HL-60 (cell line): Measurements from ENCODE around the gene FBXW4.

Experiments used
- DNase-seq, 2 experiments: peaks; one replicate each; pipeline ENCODE4 v3.0.0-alpha.2; 2010 to 2020; ENCODE audit warnings: low read depth in 1 of 2, low spot score in 1 of 2
- H3K27ac ChIP-seq: fragments of 250-450 bp; sonication (Bioruptor Pico); replicated peaks from 2 replicates; pipeline ENCODE4 v1.5.1; 2020; ENCODE audit warnings: mild to moderate bottlenecking, moderate library complexity
- H3K27me3 ChIP-seq: fragments of 250-450 bp; sonication (Bioruptor Pico); 2 replicates; pipeline ENCODE4 v1.5.1; 2021; ENCODE audit warnings: mild to moderate bottlenecking, moderate library complexity; ENCODE audit not compliant: insufficient read depth, poor library complexity, severe bottlenecking
- H3K4me3 ChIP-seq: replicated peaks from 2 replicates; pipeline ENCODE4 v1.5.1; 2011; ENCODE audit warnings: mild to moderate bottlenecking, control low read depth, low read length; ENCODE audit not compliant: insufficient read depth
- GABPA ChIP-seq: IDR thresholded peaks from 2 replicates; pipeline ENCODE4 v1.6.1; 2012; ENCODE audit warnings: low read depth
- POLR2AphosphoS5 ChIP-seq: IDR thresholded peaks from 2 replicates; pipeline ENCODE4 v1.6.1; 2012; ENCODE audit warnings: low read depth
- SPI1 ChIP-seq: IDR thresholded peaks from 2 replicates; pipeline ENCODE4 v1.6.1; 2012; ENCODE audit warnings: low read depth, mild to moderate bottlenecking, borderline replicate concordance
- TF ChIP-seq, protein P1 (sequence below): IDR thresholded peaks from one replicate; pipeline ENCODE4 v1.5.1; 2011; ENCODE audit warnings: low read length, control low read depth, inconsistent platforms; ENCODE audit not compliant: insufficient read depth
- TF ChIP-seq, protein P2 (sequence below): IDR thresholded peaks from 2 replicates; pipeline ENCODE4 v1.6.1; 2012; ENCODE audit warnings: low read depth; ENCODE audit not compliant: insufficient replicate concordance

Gene FBXW4

DNA sequence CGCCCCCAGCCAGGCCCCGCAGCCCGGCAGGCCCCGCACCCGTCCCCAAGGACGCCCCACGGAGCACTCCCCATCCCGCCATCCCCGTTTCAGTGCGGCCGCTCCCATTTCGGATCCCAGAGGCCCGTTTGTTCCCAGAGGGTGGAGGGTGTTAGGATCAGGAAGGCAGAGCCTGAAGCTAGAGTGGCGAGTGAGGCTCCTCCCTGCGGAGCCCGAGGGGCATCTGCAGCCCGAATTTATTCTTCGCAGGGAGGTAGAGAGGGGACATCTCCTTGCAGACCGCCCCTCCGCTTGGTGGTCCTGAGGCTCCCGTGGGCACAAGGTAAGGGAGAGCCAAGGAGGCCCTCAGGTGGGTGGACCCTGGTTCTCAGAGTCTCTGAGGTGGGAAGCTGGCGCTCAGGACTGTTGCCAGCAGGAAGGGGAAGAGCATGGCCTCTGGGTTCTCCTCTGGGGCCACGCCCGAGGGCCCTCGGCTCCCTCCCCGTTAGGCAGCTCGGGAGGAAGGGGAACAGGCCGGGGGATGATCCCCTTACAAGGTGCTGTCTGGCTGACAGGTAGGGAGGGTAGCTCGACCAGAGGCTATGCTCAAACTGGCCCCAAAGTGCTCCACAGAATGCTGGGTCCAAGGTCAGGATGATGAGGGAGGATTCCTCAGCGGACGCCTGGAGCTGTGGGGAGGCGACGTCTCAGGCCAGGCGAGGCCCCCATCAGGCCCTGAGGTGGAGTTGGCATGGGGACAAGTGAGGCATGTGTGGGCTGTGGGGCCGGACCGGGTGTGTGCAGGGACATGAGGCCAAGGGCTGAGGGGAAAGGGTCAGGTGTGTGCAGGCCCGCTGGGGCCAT lies 124.3 kb downstream of the FBXW4 start:
- Histone ChIP-seq H3K27me3 (peaks cover 30% of the 10 kb centered on the region), H3K4me3 (peak overlapping the region; percentile 62), H3K27ac (no peak overlapping the region; the same call in 1 of the 2 replicates)
- DNase-seq = peak; percentile 52 to 54
- TF ChIP-seq, protein P1, sequence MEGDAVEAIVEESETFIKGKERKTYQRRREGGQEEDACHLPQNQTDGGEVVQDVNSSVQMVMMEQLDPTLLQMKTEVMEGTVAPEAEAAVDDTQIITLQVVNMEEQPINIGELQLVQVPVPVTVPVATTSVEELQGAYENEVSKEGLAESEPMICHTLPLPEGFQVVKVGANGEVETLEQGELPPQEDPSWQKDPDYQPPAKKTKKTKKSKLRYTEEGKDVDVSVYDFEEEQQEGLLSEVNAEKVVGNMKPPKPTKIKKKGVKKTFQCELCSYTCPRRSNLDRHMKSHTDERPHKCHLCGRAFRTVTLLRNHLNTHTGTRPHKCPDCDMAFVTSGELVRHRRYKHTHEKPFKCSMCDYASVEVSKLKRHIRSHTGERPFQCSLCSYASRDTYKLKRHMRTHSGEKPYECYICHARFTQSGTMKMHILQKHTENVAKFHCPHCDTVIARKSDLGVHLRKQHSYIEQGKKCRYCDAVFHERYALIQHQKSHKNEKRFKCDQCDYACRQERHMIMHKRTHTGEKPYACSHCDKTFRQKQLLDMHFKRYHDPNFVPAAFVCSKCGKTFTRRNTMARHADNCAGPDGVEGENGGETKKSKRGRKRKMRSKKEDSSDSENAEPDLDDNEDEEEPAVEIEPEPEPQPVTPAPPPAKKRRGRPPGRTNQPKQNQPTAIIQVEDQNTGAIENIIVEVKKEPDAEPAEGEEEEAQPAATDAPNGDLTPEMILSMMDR = no peak
- TF ChIP-seq GABPA (no peak), SPI1 (no peak), POLR2AphosphoS5 (no peak)
- TF ChIP-seq, protein P2, sequence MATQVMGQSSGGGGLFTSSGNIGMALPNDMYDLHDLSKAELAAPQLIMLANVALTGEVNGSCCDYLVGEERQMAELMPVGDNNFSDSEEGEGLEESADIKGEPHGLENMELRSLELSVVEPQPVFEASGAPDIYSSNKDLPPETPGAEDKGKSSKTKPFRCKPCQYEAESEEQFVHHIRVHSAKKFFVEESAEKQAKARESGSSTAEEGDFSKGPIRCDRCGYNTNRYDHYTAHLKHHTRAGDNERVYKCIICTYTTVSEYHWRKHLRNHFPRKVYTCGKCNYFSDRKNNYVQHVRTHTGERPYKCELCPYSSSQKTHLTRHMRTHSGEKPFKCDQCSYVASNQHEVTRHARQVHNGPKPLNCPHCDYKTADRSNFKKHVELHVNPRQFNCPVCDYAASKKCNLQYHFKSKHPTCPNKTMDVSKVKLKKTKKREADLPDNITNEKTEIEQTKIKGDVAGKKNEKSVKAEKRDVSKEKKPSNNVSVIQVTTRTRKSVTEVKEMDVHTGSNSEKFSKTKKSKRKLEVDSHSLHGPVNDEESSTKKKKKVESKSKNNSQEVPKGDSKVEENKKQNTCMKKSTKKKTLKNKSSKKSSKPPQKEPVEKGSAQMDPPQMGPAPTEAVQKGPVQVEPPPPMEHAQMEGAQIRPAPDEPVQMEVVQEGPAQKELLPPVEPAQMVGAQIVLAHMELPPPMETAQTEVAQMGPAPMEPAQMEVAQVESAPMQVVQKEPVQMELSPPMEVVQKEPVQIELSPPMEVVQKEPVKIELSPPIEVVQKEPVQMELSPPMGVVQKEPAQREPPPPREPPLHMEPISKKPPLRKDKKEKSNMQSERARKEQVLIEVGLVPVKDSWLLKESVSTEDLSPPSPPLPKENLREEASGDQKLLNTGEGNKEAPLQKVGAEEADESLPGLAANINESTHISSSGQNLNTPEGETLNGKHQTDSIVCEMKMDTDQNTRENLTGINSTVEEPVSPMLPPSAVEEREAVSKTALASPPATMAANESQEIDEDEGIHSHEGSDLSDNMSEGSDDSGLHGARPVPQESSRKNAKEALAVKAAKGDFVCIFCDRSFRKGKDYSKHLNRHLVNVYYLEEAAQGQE = no peak

DNA sequence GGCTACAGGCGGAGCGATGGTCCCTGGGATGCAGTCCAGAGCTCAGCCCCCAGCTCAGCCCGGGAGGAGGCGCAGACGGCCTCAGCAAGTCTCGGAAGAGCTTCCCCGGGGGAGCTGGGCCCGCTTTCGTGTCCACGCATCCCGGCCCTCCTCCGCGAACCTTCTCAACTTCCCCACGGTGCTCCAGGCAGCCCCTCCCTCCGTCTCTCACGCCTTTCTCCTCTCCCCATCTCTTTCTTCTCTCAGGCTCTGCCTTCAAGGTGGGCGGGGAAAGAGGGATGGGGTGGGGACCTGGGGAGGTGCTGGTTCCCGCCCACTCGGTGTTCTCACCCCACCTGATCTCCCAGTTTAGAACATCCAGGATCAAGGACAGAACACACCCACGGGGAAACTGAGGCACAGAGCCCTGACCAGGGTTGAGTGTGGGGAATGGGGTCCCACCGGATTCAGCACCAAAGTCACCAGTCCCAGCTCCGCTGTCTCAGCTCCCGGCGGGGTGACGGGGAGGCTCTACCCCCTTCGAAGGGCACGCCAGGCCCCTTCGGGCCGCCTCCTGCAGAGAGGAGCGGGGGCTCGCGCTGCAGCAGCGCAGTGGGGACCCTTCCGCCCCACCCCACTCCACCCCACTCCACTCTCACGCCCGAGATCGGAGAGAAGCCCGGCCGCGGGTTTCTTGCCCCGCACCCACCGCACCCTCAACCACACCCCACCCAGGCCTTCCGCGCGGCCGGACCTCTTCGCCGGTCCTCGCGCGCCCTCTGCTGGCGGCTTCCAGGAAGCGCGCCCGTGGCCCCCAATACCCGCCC lies 125.1 kb downstream of the FBXW4 start:
- TF ChIP-seq SPI1 = no peak
- TF ChIP-seq, protein P2 = no peak
- TF ChIP-seq GABPA = no peak
- TF ChIP-seq, protein P1 = no peak
- TF ChIP-seq POLR2AphosphoS5 = no peak
- peak; percentile 47 to 56 for DNase-seq
- no peak overlapping the region for H3K27ac ChIP-seq
- H3K27me3 ChIP-seq = peaks cover 30% of the 10 kb centered on the region
- H3K4me3 ChIP-seq = peak overlapping the region; percentile 62

DNA sequence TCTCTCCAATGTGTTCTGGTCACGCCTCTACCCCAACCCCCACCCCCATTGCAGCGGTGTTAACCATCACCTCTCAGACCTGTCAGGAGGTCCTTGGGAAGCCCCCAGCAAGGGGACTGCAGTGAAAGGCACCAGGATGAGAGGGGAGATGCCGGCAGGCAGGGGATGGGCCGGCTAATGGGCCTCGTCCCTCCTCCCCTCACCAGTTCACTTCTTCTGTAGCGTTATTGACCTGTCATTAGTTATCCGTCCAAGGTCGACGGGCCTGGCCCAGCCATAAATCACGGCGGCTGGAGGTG lies 125.7 kb downstream of the FBXW4 start:
- no peak overlapping the region for H3K27ac ChIP-seq
- DNase-seq = no peak
- no peak overlapping the region for H3K4me3 ChIP-seq
- TF ChIP-seq SPI1 (no peak), GABPA (no peak), POLR2AphosphoS5 (no peak)
- TF ChIP-seq, protein P1 = no peak
- TF ChIP-seq, protein P2 = no peak
- peaks cover 30% of the 10 kb centered on the region for H3K27me3 ChIP-seq
